Measurements from ENCODE around the gene TRAK1.

The TRAK1 gene

DNA sequence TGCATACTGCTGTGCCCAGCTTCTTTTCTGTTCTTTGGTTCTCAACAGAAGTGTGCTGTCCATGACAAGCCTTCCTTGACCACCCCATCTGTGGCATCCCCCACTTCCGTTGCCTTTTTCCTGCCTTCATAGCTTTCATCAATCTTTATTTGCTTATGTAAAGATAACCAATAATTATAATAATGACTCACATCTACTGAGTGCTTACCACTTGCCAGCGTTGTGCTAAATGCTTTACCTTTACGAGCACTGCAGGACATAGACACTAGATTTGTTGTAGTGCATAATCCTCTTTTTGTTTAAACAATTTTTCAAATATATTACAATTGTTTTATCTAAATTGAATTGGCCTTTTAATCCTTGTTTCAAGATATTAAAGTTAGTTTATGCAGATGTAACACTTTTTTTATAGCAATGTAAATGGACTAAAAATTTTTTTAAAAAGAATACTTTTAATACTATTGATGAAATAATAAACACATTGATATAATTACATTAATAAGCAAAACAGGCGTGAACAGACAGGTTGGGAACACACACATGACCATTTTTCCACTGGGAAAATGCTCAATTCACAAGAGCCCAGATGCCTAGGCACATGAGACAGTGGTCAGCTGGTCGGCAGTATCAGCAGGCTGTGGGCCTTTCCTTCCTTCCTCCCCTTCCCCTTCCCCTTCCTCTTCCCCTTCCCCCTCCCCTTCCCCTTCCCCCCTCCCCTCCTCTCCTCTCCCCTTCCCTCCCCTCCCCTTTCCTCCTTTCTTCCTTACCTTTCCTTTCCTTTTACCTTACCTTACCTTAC lies 42.5 kb downstream of the TRAK1 start:
- no peak overlapping the region for H3K27ac ChIP-seq
- H3K4me3 ChIP-seq = no peak overlapping the region
- TF ChIP-seq, protein P1, sequence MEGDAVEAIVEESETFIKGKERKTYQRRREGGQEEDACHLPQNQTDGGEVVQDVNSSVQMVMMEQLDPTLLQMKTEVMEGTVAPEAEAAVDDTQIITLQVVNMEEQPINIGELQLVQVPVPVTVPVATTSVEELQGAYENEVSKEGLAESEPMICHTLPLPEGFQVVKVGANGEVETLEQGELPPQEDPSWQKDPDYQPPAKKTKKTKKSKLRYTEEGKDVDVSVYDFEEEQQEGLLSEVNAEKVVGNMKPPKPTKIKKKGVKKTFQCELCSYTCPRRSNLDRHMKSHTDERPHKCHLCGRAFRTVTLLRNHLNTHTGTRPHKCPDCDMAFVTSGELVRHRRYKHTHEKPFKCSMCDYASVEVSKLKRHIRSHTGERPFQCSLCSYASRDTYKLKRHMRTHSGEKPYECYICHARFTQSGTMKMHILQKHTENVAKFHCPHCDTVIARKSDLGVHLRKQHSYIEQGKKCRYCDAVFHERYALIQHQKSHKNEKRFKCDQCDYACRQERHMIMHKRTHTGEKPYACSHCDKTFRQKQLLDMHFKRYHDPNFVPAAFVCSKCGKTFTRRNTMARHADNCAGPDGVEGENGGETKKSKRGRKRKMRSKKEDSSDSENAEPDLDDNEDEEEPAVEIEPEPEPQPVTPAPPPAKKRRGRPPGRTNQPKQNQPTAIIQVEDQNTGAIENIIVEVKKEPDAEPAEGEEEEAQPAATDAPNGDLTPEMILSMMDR (IDR thresholded peaks at IDR 0.05) = no peak
- no peak for DNase-seq (ENCODE audit: low spot score)

DNA sequence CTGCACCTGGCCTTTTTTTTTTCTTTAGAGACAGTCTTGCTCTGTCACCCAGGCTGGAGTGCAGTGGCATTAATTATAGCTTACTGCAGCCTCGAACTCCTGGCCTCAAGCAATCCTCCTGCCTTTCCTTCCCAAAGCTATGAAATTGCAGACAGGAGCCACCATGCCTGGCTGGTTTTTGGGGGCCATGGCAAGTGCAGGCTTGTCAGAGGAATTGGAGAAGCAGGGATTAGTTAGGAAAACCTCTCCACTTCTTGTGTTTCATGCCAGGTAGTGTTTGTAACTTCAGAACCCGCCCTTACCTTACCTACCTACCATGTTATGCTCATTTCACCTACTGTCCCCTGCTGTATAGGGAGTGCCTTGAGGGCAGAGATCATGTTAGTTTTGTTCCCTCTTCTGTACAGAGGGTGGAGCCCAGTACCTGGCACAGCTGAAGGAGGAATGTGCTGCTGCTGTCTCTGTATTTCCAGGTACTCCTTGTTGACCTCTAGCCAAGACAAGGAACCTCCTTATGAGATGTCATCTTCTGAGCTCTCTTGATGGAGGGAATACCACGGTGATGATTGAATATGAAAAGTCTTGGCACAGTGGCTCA lies 43.8 kb downstream of the TRAK1 start:
- no peak overlapping the region for H3K27ac ChIP-seq
- TF ChIP-seq, protein P1 (IDR thresholded peaks at IDR 0.05) = no peak
- no peak overlapping the region for H3K4me3 ChIP-seq
- DNase-seq (ENCODE audit: low spot score) = no peak

DNA sequence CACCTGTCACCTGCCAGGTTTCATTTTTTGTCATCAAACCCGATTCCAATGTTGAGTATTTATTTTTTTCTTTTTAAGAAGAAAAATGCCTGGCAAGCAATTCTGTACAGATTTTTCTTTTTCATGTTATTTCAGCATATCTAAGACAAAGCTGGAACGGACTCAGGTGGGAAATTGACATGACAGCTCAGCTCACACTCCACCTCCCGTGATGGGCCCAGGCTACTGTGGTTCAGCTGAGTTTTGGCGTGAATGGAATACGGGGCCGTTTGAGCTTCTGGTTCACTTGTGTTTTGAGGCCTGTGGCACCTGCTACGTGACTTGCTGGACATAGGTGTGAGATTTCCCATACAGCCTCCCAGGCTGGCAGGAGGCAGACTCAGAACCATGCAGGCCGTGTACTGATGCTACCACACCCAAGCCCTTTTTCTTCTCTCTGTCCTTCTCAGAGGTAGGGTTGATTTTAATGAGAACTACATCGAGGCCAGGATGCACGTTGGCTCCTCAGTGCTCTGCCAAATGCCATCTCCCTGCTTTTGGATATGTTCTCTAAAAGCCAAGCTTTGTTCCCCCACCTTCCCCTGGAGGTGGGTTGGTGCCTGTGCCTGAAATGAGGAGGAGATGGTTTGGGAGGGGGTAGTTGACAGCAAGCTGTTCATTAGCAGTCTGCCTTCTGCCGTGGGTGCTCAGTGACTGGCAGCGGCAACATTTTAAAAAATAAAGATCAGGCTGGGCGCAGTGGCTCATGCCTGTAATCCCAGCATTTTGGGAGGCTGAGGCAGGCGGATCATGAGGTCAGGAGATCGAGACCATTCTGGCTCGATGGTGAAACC lies 48.7 kb downstream of the TRAK1 start:
- H3K27ac ChIP-seq = no peak overlapping the region
- no peak for DNase-seq (ENCODE audit: low spot score)
- H3K4me3 ChIP-seq = no peak overlapping the region
- TF ChIP-seq, protein P1 (IDR thresholded peaks at IDR 0.05) = no peak

DNA sequence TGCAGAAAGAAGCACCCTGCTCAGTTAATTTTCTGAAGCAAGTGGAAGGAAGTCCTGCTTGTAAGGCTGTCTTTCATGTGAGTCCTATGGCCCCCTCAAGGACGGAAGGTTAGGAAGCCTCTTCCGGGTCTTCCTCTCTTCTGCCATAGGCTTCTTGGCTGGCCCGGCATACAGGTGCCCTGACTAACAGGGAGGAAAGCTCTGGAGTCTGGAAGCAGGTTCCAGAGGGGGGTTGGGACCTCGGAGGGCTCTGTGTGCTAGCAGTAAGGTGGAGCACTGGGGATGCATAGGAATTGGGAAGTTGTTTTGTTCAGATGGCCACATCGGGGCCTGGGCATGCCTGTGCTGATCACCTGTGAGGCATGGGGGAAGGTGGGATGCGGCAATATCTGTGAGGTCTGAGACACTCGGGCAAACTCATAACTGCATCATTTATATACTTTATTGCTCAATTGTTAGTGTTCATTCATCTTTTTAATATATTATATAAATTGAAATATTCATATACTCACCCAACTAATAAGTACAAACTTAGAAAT lies 49.6 kb downstream of the TRAK1 start:
- no peak for DNase-seq (ENCODE audit: low spot score)

DNA sequence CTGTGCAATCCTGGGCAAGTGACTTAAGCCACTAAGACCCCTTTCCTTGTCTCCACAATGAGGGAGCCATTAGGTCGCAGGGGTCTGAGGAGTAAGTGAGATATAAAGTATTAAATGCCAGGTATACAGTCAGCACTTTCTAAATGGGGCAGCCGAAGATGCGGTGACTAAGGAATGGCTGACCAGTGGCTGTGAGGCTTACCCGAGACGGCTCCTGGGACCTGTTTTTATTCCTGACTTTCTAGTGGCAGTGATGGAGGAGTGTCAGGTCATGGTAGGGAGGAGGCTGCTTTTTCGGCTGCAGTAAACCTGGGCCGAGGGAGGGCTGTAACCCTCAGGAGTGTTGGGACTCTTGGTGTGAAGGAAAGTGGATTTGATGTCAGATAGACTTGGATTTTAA lies 52.3 kb downstream of the TRAK1 start:
- no peak for DNase-seq (ENCODE audit: low spot score)
- TF ChIP-seq, protein P1 (IDR thresholded peaks at IDR 0.05) = no peak
- no peak overlapping the region for H3K4me3 ChIP-seq
- no peak overlapping the region for H3K27ac ChIP-seq

More for the DNA sequence above, 49.6 kb downstream of the TRAK1 start:
- H3K4me3 ChIP-seq = no peak overlapping the region
- no peak overlapping the region for H3K27ac ChIP-seq
- TF ChIP-seq, protein P1 (IDR thresholded peaks at IDR 0.05) = no peak

DNA sequence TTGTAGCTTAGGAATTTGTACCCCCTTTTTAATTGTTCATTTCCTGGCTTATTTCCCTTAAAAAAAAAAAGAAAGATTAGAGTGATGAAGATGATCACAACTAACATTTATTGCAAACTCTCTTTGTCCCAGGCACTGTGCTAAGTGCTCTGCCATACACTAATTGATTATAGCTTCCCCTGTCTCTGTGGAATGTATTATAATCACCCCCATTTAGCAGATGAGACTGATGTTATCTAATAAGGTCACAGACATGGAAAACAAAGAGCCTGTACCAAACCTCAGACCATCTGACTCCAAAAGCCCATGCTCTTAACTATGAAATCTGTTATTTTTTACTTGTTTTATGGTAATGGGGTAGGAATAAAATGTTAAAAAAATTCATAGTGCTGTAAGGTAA lies 53.1 kb downstream of the TRAK1 start:
- no peak overlapping the region for H3K27ac ChIP-seq
- DNase-seq (ENCODE audit: low spot score) = no peak
- H3K4me3 ChIP-seq = no peak overlapping the region
- TF ChIP-seq, protein P1 (IDR thresholded peaks at IDR 0.05) = no peak

Data from coronary artery (tissue), 2 donors.